ENCODE measurements around the gene EIF3F. TPM values are rescaled to one million over a fixed set of nuclear protein-coding genes. Genes with fewer than 3 reads are reported as not detected.

The EIF3F gene
- total and polyA plus RNA-seq, 2 donors (not counting 3 experiments of a cell fraction or from before 2014, with no cell fraction given), result 411 to 436 TPM

DNA sequence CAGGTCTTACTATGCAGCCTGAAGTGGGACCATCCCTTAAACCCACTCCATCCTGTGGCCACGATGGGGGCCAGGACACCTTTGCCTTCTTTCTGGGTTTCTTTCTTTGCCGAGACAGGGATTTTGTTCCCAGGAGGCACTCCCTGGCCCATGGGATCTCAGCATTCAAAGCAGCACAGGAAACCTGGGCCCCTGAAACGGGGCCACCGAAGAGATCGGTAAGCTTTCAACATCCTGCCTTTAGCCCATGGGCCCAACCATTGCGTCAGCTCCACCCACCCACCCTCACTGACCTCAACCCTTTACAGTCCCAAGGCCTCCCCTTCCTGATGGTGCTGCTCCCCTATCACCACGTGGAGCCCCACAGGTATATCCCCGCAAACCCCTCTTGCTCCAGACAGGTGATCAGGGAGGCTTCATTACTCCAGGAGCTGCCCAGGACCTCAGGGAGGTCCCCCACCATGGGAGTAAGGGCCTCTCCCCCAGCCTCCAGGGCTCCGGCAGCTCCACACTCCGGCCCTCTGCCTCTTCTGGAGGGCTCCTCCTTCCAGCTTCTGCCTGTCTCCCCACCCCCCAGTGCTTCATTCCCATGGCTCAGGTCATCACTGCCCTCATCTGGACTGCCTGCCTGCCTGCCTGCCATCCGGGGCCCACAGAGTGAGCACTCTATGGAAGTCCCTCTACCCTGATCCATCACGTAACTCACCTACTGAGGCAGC, 51.8 kb downstream of the EIF3F start:
- intact Hi-C loops (cut with micrococcal nuclease), result no loop called here
- FAIRE-seq (no peak), DNase-seq (ENCODE audit: low read depth, low spot score) (no peak)
- no peaks in the 10 kb centered on the region for H3K9me1 ChIP-seq (replicated peaks; ENCODE audit: control insufficient read depth, extremely low read depth, insufficient read depth, low read length)
- no peak for TF ChIP-seq JUN (IDR thresholded peaks at IDR 0.05; ENCODE audit: borderline replicate concordance, insufficient read depth, insufficient read length, low read depth)
- TF ChIP-seq, protein P1, sequence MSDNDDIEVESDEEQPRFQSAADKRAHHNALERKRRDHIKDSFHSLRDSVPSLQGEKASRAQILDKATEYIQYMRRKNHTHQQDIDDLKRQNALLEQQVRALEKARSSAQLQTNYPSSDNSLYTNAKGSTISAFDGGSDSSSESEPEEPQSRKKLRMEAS (IDR thresholded peaks at IDR 0.05; ENCODE audit: insufficient read depth, insufficient read length), result no peak
- no peak for TF ChIP-seq GATA2 (IDR thresholded peaks at IDR 0.05; ENCODE audit: insufficient read depth, insufficient read length, low read depth, low read length)
- TF ChIP-seq MYC (IDR thresholded peaks at IDR 0.05; ENCODE audit: low read depth, low read length), result no peak
- no peak for TF ChIP-seq CTCF (IDR thresholded peaks at IDR 0.05; ENCODE audit: extremely low read depth in 1 of 2, insufficient read depth in 1 of 2, low read depth in 1 of 2, low read length in 2 of 2)
- TF ChIP-seq EZH2 (IDR thresholded peaks at IDR 0.05; ENCODE audit: borderline replicate concordance, low read depth, low read length, severe bottlenecking), result no peak
- no peak for TF ChIP-seq POLR2AphosphoS5 (IDR thresholded peaks at IDR 0.05; ENCODE audit: insufficient read depth, low read depth, low read length)
- TF ChIP-seq FOS (IDR thresholded peaks at IDR 0.05; ENCODE audit: borderline replicate concordance, insufficient read depth, low read length), result no peak
- no peak for TF ChIP-seq POLR2A (IDR thresholded peaks at IDR 0.05; ENCODE audit: low read depth, low read length)
- no peaks in the 10 kb centered on the region for H4K20me1 ChIP-seq (replicated peaks; ENCODE audit: control insufficient read depth, extremely low read depth, insufficient read depth, low read length)
- ChIA-PET POLR2A (no interaction called here), CTCF (interaction anchor here (12.3 kb wide), 1 partner anchor 57 kb away, joined by 528 read pairs; no protein-coding TSS in a partner anchor)
- no peak overlapping the region for H2AFZ ChIP-seq (ENCODE audit: low read depth, low read length)
- no TSS peak for BruUV-seq (replicated peaks)
- H3K9ac ChIP-seq (replicated peaks; ENCODE audit: extremely low read depth, insufficient read depth, low read length), result no peak overlapping the region
- no peak overlapping the region for H3K4me3 ChIP-seq (replicated peaks in 1 of 3; ENCODE audit: insufficient read depth in 1 of 3, low read depth in 1 of 3, low read length in 3 of 3)
- dilution Hi-C loops (cut with MboI; ENCODE audit: extremely low pct_ligation_motif_present, low sequenced_read_pairs), result no loop called here
- no peaks in the 10 kb centered on the region for H3K36me3 ChIP-seq (ENCODE audit: control insufficient read depth in 2 of 2, extremely low read depth in 1 of 2, insufficient read depth in 2 of 2, low read length in 2 of 2)
- no peak overlapping the region for H3K27ac ChIP-seq (ENCODE audit: insufficient read depth, low read depth, low read length)
- H3K27me3 ChIP-seq (ENCODE audit: control insufficient read depth in 2 of 2, insufficient read depth in 2 of 2, low read length in 2 of 2), result peaks cover 0 to 13% of the 10 kb centered on the region in 2 experiments
- no peaks in the 10 kb centered on the region for H3K9me3 ChIP-seq (replicated peaks; ENCODE audit: control insufficient read depth, insufficient read depth, low read length)
- H3K79me2 ChIP-seq (ENCODE audit: control insufficient read depth, insufficient read depth, low read length), result no peaks in the 10 kb centered on the region
- H3K4me2 ChIP-seq (ENCODE audit: insufficient read depth, low read length), result no peak overlapping the region
- no peaks in the 10 kb centered on the region for H3K4me1 ChIP-seq (ENCODE audit: control insufficient read depth, extremely low read depth, insufficient read depth, low read length)
